Measurements from ENCODE around the gene FSTL3. TPM values are rescaled to one million over a fixed set of nuclear protein-coding genes. Genes with fewer than 3 reads are reported as not detected.

The FSTL3 gene
- total RNA-seq, 6 donors from 2014 or later: 109 to 335 (median 197) TPM

- Histone ChIP-seq H3K27ac (no peak overlapping the region), H3K4me3 (no peak overlapping the region), H3K36me3 (peaks cover 17 to 69% (median 59%) of the 10 kb centered on the region in 4 donors), H3K27me3 (no peaks in the 10 kb centered on the region), H3K9me3 (no peaks in the 10 kb centered on the region), H3K4me1 (no peaks in the 10 kb centered on the region)
- ATAC-seq (ENCODE audit: low FRiP score in 2 of 2) (no peak), DNase-seq (peak in 1 of 2 donors; percentile 77)
- WGBS, 2 donors: 94 to 97% methylated on average over 25 to 55 of the region's 62 CpGs
- TF ChIP-seq EP300 (IDR thresholded peaks at IDR 0.05) (no peak), CTCF (IDR thresholded peaks at IDR 0.05) (no peak), POLR2AphosphoS5 (IDR thresholded peaks at IDR 0.05) (no peak), POLR2A (IDR thresholded peaks at IDR 0.05) (no peak)
Observed at GRCh38 chr19:645912-646778, 30.0 kb upstream of the FSTL3 start.

GRCh38 chr19:646779-647565 lies 29.2 kb upstream of the FSTL3 start:
- H3K27ac ChIP-seq: no peak overlapping the region
- ATAC-seq (ENCODE audit: low FRiP score in 2 of 2) (no peak), DNase-seq (peak in 1 of 2 donors; percentile 81)
- peaks cover 24 to 77% (median 67%) of the 10 kb centered on the region in 4 donors for H3K36me3 ChIP-seq
- no peak for TF ChIP-seq EP300 (IDR thresholded peaks at IDR 0.05)
- no peak for TF ChIP-seq POLR2A (IDR thresholded peaks at IDR 0.05)
- TF ChIP-seq POLR2AphosphoS5 (IDR thresholded peaks at IDR 0.05): no peak
- no peak for TF ChIP-seq CTCF (IDR thresholded peaks at IDR 0.05)
- no peaks in the 10 kb centered on the region for H3K4me1 ChIP-seq
- no peaks in the 10 kb centered on the region for H3K27me3 ChIP-seq
- no peaks in the 10 kb centered on the region for H3K9me3 ChIP-seq
- H3K4me3 ChIP-seq: no peak overlapping the region
- WGBS, 2 donors: 92 to 94% methylated on average over 21 to 42 of the region's 48 CpGs

GRCh38 chr19:647566-648284 lies 28.5 kb upstream of the FSTL3 start:
- no peak overlapping the region for H3K4me3 ChIP-seq
- ATAC-seq (ENCODE audit: low FRiP score in 2 of 2): no peak
- DNase-seq: peak in 1 of 2 donors; percentile 83
- H3K36me3 ChIP-seq: peaks cover 24 to 85% (median 73%) of the 10 kb centered on the region in 4 donors
- H3K4me1 ChIP-seq: no peaks in the 10 kb centered on the region
- H3K27me3 ChIP-seq: no peaks in the 10 kb centered on the region
- H3K27ac ChIP-seq: no peak overlapping the region
- TF ChIP-seq POLR2A (IDR thresholded peaks at IDR 0.05) (no peak), POLR2AphosphoS5 (IDR thresholded peaks at IDR 0.05) (no peak), EP300 (IDR thresholded peaks at IDR 0.05) (no peak), CTCF (IDR thresholded peaks at IDR 0.05) (no peak)
- H3K9me3 ChIP-seq: no peaks in the 10 kb centered on the region
- 93 to 94% methylated on average over 50 to 52 of the region's 52 CpGs for WGBS, 2 donors

- no peak overlapping the region for H3K27ac ChIP-seq
- no peak overlapping the region for H3K4me3 ChIP-seq
- H3K27me3 ChIP-seq: no peaks in the 10 kb centered on the region
- no peaks in the 10 kb centered on the region for H3K9me3 ChIP-seq
- peaks cover 27 to 90% (median 78%) of the 10 kb centered on the region in 4 donors for H3K36me3 ChIP-seq
- TF ChIP-seq CTCF (IDR thresholded peaks at IDR 0.05) (no peak), POLR2AphosphoS5 (IDR thresholded peaks at IDR 0.05) (no peak), EP300 (IDR thresholded peaks at IDR 0.05) (no peak), POLR2A (IDR thresholded peaks at IDR 0.05) (no peak)
- DNase-seq (peak in 1 of 2 donors; percentile 79), ATAC-seq (ENCODE audit: low FRiP score in 2 of 2) (no peak)
- 89 to 91% methylated on average over 10 to 24 of the region's 29 CpGs for WGBS, 2 donors
- no peaks in the 10 kb centered on the region for H3K4me1 ChIP-seq
Observed at GRCh38 chr19:648305-648704, 27.9 kb upstream of the FSTL3 start.
